Measurements from ENCODE around the gene CFAP45.

The CFAP45 gene, protein sequence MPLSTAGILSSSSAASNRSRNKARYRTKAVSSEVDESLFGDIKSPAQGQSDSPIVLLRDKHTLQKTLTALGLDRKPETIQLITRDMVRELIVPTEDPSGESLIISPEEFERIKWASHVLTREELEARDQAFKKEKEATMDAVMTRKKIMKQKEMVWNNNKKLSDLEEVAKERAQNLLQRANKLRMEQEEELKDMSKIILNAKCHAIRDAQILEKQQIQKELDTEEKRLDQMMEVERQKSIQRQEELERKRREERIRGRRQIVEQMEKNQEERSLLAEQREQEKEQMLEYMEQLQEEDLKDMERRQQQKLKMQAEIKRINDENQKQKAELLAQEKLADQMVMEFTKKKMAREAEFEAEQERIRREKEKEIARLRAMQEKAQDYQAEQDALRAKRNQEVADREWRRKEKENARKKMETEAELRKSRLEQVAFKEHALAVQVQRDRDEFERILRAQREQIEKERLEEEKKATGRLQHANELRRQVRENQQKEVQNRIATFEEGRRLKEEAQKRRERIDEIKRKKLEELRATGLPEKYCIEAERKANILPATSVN

DNA sequence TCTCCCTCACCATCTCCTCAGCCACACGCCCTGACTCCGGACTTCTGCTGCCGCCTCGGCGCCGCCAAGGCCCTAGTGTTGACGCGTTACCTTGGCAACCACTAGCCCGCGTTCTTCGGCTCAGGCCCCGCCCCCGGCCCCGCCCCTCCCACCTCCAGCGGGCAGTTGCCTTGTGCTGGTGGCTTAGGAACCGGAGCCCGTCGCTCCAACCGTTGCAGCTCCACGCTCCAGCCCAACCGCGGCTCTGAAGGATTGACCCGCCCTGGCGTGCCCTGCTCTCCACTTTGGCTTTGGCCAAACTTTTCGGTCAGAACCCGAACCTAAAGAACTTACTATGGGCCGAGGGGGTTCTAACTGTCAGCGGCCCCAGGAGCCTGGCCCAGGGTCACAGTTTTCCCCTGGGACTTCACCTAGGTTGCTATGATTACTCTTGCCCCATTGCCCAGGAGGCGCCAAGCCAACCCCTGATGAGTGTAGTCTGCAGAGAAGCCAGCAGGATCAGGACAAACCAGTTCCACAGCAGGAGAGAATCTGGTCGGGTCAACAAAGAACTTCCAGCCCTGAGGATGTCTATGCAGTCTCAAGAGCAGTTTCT lies at the start of gene CFAP45:
Gene CFAP45, minus strand, starts transcription at position 80 of the 595 bp plus-strand sequence. Its CDS starts 67 bp downstream, at position 13.
- no peak for DNase-seq

DNA sequence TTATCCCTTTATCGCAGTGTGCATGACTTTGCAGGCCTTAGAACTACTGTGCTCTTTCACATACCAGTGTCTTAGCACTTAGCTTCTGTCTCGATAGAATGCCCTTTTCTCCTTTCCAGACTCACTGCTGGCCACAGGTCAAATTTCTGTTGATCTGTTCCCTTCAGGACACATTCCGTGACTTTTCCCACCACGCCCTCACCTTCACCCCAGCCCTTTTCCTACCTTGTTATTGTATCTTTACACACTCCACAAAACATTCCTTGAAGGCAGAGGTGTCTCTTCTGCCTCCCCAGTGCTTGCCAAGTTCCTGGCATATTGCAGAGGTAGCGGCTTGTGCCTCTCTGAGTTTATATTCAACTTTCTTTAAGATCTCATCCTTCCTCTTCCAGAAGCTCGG lies 49.2 kb upstream of the CFAP45 start:
- no peak for DNase-seq

DNA sequence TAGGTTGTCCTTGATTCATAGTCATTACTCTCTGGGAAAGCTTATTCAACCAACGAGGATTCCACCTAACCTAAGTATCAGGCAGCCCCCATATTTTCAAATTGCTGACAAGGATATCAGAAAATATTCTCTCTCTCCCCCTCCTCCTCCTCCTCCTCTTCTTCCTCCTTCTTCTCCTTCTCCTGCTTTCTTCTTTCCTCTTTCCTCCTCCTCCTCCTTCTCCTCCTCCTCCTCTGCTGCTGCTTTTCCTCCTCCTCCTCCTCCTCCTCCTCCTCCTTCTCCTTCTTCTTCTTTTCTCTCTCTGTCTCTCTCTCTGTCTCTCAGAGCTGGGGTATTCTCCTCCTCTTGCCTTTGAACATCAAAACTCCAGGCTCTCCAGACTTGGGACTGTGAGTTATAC lies 48.0 kb upstream of the CFAP45 start:
- DNase-seq = no peak

DNA sequence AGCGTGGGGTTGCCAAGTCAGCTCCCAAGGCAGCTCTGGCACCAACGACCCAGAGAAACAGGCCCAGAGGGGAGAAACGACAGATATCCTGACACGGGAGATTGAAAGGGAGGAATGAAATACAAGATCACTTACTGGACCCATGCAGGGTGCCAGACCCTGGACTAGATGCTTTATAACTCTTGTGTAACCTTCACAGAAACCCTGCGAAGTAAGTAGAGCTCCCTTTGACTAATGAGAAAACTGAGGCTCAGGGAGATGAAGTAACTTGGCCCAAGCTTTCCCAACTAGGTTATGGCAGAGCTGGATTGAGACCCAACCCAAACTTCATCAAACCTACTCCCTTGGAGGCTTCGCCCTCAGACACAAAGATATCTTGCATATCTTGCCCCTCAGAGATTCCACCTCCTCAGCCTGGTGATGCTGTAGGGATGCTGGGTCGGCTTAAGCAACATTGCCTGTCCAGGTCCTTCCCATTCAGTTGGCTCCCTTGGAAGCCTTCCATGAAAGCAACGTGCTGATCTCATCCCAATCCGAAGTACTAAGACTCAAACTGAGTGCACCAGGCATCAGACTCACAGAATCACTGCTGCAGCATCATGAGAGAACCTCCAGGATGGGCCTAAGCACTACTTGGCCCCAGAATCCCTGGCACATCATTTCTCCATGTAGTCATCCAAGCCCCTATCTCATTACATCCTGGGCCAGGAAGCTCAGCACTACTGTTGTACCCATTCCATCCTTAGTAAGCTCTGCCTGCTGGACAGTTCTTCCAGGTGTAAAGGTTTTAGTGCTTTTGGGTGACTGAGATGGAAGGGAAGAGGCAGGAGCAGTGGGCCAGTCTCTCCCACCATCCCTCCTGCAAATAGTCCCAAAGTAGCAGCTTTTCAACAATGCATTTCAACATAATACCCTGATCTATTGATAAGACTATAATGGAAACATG lies 46.5 kb upstream of the CFAP45 start:
- DNase-seq = no peak

DNA sequence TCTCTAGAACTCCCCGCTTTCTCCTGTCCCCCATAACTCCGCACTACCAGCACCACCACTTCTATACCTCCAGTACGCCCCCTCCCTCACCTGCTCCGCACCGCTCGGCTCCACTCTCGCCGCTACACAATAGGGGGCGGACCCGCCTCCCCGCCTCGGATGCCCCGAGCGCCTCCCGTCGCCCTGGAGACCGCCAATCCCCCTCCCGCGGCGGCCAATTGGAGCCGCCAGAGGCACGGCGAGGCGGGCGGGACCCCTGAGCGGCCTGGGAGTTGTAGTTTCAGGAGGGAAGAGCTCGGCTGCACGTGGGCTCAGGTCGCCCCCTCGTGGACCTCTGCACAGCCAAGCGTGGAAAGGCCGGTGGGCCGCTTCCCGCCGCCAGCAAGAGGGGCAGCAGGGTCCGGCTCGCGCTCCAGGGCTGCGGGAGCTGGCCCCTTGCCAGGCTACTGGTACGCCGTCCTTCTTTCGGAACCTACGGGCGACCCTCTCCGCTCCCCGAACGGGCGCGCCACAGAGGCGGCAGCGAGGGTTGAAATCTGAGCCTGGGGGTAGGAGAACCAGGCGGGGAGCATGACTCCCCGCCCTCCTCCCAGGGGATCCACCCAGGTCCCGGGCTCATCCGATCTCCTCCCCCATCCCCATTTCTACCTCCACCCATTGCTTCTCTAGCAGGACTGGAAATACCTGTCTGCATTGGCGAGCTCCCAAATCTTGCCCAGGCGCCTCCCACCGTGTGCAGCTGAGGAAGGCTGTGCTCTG lies 45.7 kb upstream of the CFAP45 start, which contains the start of gene IGSF9:
Gene IGSF9, minus strand, starts transcription at position 131 of the 759 bp plus-strand sequence. CDS start 2,159 bp downstream, outside the sequence.
- peak; percentile 78 to 81 for DNase-seq

DNA sequence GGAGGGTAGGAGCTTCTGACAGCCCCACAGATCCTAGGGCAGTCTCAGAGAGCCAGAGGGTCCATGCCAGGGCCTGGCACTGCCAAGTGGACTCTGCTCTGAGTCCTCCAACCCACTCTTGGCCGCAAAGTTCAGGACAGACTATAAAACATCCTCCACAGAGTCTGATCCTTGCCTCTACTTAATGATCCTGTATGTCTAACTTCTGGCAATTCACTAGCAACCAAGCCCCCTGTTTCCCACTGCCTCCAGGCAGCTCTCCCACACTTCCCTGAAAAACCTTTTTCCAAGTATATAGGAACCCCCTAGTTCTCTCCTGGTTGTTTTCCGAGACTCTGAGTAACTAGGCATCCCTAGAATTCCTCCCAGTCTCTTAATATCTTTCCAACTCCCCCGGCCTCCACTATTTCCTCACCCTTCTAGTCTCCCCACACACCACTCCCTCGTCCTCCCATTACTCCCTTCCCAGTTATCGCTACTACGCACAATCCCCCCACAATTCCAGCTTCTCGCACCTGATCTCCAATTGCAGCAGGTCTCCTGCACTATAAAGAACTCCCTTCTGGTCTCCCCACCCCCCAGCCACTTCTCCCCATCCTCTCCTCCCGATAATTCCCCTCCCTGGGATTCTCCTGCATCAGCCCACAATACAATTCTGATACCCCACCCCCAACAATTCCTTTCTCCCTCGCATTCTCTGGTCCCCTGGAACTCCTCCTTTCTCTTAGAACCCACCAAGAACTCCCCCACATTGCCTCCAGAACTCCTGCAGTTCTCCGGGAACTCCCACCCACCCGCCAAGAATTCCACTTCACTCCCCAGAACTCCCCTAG lies 44.9 kb upstream of the CFAP45 start:
- DNase-seq = no peak

DNA sequence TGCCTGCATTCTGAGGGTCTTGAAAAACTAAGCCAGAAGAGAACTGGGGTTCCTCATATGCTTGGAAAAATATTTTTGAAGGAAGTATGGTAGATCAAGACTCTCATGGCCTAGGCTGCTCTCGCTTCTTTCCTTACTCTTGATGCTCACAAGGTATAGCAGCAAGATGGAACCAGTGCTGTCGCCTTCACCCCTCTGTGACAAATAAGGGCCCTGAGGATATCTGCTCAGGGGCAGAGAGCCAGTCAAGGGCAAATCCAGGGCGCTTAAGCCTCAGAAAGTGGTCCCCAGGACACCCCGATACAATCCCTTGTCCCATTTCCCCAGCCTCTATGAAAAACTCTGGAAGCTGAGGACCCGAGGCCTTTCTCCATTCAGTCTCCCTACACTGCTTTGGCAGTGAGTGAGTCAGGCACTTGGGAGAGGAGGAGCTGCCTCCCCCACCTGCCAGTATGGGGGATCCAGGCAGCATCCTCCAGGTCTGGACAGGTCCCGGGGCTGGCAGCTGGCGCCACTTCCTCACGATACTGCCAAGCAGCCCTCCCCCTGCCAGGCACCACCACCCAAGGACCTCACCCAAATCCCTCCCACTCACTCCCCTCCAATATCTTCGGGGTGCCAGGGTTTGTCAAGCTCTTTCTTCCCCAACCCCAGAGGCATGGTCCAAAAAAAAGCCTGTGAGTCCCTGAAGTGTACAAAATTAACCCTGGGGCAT lies 44.1 kb upstream of the CFAP45 start:
- no peak for DNase-seq

DNA sequence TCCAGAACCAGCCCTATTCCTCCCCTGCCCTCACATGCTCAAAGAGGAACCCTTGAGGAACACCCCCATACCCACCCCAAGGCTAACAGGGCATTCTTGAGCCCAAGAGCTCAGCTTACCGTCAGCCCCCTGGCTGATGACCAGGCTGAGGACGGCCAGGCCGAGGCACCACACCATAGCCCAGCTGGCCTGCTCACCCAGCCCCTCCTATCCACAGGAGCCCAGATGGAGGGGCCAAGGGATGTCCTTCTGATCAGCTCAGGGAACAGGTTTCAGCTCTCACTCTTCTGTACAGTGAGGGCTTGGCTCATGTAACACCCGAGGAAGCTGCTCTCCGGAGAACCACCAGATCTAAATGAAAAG lies 43.3 kb upstream of the CFAP45 start:
- DNase-seq = no peak

DNA sequence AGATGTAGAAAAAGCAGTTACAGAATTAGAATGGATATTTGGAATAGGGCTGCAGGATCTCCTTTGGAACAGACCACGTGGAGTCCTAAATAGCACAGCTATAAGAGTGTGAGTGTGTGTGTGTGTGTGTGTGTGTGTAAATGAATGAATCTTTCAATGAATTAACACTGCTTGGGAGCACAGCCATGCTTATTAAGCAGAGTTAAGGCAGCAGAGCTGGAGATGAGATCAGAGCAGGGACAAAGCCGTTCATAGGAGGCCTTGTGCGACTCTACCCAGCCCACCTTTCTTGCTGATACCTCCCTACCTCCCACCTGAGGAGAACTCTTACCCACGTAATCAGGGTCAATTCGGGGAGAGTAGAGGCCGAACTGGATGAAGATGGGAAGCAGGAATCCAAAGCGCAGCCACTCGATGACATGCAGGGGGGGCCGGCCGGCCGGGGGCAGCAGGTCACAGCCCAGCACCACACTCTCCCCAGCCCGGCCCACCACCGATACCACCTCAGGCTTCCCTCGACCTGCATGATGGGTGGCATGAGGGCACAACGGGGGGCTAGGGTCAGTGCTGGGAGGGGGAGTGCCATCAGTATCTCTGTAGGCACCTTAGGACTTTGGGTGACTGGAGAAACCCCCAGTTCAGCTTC lies 42.8 kb upstream of the CFAP45 start:
- no peak for DNase-seq

DNA sequence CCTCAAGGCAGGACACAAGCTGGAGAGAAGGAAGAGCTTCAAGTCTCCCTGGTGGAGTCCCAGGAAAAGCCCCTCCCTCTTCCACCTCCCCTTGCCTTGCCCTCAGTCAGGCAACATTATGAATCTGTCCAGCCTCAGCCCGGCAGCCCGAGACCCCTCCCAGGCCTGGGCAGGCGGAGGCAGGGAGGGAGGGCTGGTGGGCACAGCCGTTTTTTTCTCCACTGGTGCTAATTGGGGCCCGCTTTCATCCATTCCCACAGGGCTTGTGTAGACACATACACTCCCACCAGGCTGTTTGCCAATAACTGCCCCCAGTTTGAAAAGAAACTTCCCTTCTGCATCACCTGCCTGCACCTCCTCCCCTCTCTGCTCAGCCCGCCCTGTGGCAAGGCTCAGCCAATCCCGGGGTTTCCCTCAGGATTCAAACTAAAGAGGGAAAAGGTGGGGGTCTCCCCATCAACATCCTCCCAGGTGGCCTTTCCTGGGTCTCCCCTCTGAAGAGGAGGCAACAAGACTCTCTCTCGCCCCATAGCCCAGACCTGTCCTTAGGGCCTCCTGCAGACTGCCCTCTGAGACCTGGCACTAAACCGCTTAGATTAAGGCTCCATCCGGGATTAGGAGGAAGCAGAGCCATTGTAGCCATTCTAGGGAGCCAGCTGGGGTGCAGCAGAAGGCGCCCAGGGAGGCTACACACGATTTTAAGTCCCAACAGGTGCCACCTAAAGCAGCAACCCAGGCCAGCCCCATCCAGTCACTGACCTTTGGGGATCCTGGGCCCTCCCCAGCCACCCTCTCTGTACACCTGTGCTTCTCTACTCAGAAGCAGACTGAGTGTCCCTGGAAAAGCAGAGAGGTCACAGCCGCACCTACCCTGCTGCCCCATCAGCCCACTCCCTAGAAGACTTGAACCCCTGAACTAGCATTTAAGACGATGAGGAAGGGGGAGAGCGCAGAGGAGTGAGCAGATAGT lies 41.9 kb upstream of the CFAP45 start:
- no peak for DNase-seq

DNA sequence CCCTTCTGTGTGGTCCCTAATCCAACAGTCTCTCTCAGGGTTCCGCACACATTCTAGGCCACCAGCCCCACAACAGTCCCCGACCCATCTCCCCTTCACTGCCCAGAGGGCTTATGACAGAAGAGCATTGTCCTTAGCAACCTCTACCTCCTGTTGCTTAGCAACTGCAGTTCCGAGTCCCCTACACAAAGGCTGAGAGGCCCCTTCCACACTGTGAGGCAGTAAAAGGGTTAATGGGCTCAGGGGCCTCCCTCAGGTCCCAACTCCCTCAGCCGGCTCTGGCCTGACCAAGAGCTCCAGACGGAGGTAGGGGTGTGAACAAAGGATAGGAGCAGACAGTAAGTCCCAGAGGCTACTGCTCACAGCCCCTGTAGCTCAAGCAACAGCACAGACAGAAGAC lies 41.2 kb upstream of the CFAP45 start:
- DNase-seq = no peak

DNA sequence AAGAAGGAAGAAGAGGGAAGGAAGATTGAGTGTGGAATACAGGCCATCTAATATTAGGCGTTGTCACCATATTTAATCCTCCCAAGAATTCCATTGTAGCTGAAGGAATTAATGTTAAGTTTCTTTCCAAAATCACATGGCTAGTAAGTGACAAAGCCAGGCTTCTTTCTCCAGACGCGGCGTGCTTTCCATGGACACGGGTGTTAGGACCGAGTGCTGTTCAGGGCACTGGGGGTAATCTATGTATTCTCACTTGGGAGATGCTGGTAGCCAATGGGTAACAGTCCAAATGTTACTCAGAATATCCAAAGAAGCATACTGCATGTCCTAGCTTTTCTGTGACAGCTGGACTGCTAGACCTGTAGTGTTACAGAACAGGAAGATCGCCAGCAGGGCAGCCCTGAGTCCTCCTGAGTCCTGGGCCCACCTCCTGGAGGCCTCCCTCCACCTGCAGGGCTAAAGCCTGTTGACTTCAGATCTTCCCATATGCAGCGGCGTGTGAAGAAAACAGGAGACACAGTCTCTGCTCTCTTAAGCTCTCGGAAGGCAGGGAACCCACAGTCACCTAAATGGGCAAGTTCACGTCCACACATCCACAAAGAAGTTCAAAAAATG lies 40.1 kb upstream of the CFAP45 start:
- DNase-seq = no peak

DNA sequence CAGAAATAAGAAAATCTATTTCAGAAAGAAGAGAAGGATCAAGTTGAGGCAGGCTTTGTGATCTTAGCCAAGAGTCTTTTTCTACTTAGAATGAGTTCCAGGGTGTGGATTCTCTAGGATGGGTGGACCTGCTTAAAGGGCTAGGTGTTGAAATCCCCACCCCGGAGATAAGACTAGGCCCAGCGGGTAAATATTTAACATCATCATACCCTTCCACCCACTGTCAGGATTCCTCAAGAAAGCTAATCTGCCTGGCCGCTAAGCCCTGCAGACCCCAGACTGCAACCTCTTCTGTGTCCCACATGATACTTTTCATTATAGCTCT lies 39.7 kb upstream of the CFAP45 start:
- no peak for DNase-seq

DNA sequence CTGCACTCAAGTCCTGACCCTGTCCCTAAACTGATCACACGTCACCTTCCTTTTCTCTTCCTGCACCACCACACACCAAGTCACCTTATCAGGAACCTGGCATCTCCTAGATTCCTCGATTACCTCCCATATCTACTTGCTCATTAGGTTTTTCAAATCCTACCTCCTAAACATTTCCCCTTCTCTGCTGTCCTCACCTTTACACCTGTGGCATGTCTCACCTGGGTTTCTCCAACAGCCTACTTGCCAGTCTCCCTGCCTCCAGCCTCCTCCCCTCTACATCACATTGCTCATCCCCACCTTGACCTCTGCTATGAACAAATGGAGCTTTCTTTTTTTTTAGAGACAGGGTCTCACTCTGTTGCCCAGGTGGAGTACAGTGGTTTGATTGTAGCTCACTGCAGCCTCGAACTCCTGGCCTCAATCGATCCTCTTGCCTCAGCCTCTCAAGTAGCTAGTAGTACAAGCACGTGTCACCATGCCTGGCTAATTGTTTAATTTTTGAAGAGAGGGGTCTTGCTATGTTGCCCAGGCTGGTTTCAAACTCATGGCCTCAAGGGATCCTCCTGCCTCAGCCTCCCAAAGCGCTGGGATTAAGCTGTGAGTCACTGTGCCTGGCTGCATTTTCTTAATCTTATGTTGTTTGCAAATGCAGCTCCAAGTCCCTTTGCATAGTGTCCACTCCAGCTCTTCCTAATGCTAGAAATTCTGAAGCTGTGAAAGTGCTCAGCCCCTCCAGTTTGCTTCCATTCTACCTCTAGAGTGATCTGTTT lies 39.1 kb upstream of the CFAP45 start:
- no peak for DNase-seq

DNA sequence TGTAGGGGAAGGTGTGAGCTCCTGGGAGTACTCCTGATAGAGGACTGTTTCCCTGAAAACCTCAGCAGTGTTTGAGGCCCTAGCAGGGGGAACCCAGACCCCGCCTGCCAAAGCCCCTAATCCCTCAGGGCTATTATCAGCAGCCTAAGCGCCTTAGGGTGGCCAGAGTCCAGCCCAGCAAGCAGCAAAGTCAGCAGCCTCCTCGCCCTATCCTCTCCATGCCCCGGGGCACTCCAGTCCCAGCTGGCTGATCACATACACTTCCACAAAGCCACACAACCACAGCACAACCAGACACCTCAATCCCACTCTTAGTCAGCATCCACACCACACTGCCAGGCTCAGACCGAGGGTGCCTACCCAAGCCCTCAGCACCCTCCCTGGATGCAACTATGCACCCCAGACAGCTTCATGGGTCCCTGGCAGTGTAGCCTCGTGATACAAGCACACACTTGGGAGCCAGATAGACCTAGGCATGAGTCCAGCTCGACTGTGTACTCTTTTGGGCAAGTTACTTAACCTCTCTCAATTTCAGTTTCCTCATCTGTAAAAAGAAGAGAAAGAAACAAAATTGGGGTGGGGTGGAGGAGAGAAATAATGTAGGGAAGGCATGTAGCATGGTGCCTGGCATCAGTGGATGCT lies 38.4 kb upstream of the CFAP45 start:
- no peak for DNase-seq

DNA sequence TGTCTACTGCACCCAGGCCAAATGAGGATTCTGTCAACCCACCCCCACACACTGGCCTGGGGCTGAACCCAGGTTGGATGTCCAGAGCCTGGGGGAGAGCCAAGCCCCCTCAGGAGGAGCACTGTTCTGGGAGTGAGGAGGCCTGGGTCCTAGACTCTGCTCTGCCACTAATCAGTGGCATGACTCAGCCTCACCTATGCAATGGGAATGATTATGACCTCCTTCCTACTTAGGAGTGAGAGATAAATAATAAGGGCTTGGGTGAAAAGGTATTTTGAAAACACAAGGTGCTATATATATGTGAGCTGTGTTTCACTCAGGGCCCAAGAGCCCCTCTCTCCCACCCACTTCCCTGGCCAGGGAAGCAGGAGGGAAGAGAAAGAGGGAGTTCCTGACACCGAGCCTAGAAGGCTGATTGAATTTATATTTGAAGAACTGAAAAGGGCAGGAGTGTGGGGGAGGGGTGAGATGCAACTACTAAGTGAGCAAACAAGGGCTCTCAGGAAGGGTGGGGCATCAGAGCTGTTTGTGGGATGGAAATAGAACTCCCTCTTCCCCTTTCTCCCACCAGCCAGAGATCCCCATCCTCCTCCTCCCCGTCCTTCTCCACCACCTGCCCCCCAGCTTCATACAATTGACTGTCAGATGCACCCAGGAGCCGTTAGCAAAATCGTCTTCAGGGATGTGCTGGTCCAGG lies 37.2 kb upstream of the CFAP45 start:
- no peak for DNase-seq
